PC-3 (cell line): Measurements from ENCODE around the gene APEX1. TPM values are rescaled to one million over a fixed set of nuclear protein-coding genes. Genes with fewer than 3 reads are reported as not detected.

Experiments
- ATAC-seq: fragments of 200-7000 bp; cut with Tn5 transposase; 2 replicates; pipeline ENCODE4 v1.9.1; 2020; ENCODE audit warnings: mild to moderate bottlenecking, moderate library complexity
- BruUV-seq: library from RNA; stranded (reverse); fragments of 400-500 nt; replicated peaks from 2 replicates; lab custom pipeline; 2021; lab: Mats Ljungman, UMichigan
- CTCF ChIA-PET: fragments of 300-600 bp; sonication (Branson Sonifier 250); formaldehyde crosslinking; loops from one replicate; lab custom pipeline; 2022; ENCODE audit warnings: antibody characterized with exemption; lab: Charles Lee
- POLR2A ChIA-PET: fragments of 300-600 bp; sonication (Branson Sonifier 250); formaldehyde crosslinking; loops from one replicate; lab custom pipeline; 2022; ENCODE audit warnings: antibody characterized with exemption; ENCODE audit not compliant: unreplicated experiment; lab: Charles Lee
- DNase-seq: peaks from one replicate; pipeline ENCODE4 v3.0.0-alpha.2; 2015
- H2AFZ ChIP-seq: fragments of 300-600 bp; sonication (generic); 2 replicates; pipeline ENCODE4 v1.6.0; 2016; ENCODE audit warnings: antibody characterized with exemption, low read length
- H3F3A ChIP-seq: fragments of 300-600 bp; sonication (generic); one replicate; pipeline ENCODE4 v1.6.0; 2017; ENCODE audit warnings: antibody characterized with exemption, low read length, control low read depth, mild to moderate bottlenecking; ENCODE audit not compliant: unreplicated experiment
- H3K27ac ChIP-seq: fragments of 300-600 bp; sonication (generic); 2 replicates; pipeline ENCODE4 v1.5.1; 2016; ENCODE audit warnings: mild to moderate bottlenecking, low read length
- H3K27me3 ChIP-seq: fragments of 300-600 bp; sonication (generic); 2 replicates; pipeline ENCODE4 v1.6.1; 2016; ENCODE audit warnings: low read length, mixed read lengths
- H3K36me3 ChIP-seq: fragments of 300-600 bp; sonication (generic); 2 replicates; pipeline ENCODE4 v1.6.1; 2016; ENCODE audit warnings: low read depth, mixed run types, low read length, mixed read lengths
- H3K4me1 ChIP-seq: fragments of 300-600 bp; sonication (generic); 2 replicates; pipeline ENCODE4 v1.5.1; 2016; ENCODE audit warnings: low read length; ENCODE audit not compliant: insufficient read depth
- H3K4me2 ChIP-seq: fragments of 300-600 bp; sonication (generic); 2 replicates; pipeline ENCODE4 v1.6.0; 2016; ENCODE audit warnings: low read length
- H3K4me3 ChIP-seq: fragments of 300-600 bp; sonication (generic); 2 replicates; pipeline ENCODE4 v1.5.1; 2016; ENCODE audit warnings: mild to moderate bottlenecking, low read length, mixed read lengths
- H3K79me2 ChIP-seq: fragments of 300-600 bp; sonication (generic); 2 replicates; pipeline ENCODE4 v1.6.1; 2017; ENCODE audit warnings: low read length, mixed read lengths
- H3K9ac ChIP-seq: fragments of 300-600 bp; sonication (generic); 2 replicates; pipeline ENCODE4 v1.6.0; 2016; ENCODE audit warnings: mild to moderate bottlenecking, low read length
- H3K9me2 ChIP-seq: fragments of 300-600 bp; sonication (generic); replicated peaks from 2 replicates; pipeline ENCODE4 v1.6.1; 2016; ENCODE audit warnings: mixed run types, low read length, mixed read lengths
- H3K9me3 ChIP-seq: fragments of 300-600 bp; sonication (generic); 2 replicates; pipeline ENCODE4 v1.6.1; 2016; ENCODE audit warnings: low read length, mixed read lengths
- H4K20me1 ChIP-seq: fragments of 300-600 bp; sonication (generic); 2 replicates; pipeline ENCODE4 v1.6.1; 2016; ENCODE audit warnings: low read length, mixed read lengths
- EZH2 ChIP-seq: fragments of 300-600 bp; sonication (generic); IDR thresholded peaks from one replicate; pipeline ENCODE4 v1.6.1; 2017; ENCODE audit warnings: antibody characterized with exemption, mild to moderate bottlenecking, low read length; ENCODE audit not compliant: unreplicated experiment
- EZH2phosphoT487 ChIP-seq: fragments of 300-600 bp; sonication (generic); IDR thresholded peaks from 2 replicates; pipeline ENCODE4 v1.6.1; 2018; ENCODE audit warnings: mild to moderate bottlenecking, antibody characterized with exemption, low read length, borderline replicate concordance
- intact Hi-C: fragments of 100-400 bp; cut with micrococcal nuclease; formaldehyde crosslinking; loops from 2 replicates; pipeline ENCODE4 v1.9.0; 2023
- total RNA-seq: library from RNA; depleted of rRNA; stranded (reverse); fragments of >200 nt; gene quantifications from 2 replicates; pipeline ENCODE4 v1.2.3, GENCODE V29; 2014
- TF ChIP-seq, protein P1 (sequence below): fragments of 300-600 bp; sonication (generic); conservative IDR thresholded peaks from 2 replicates; pipeline ENCODE4 v1.5.1; 2017; ENCODE audit warnings: antibody characterized with exemption, low read depth, mild to moderate bottlenecking, low read length

The APEX1 gene
- total RNA-seq, 1 experiment from 2014 or later: 147 TPM

- no peaks in the 10 kb centered on the region for H3K27me3 ChIP-seq
- no peak overlapping the region for H3K4me3 ChIP-seq
- intact Hi-C loops: no loop called here
Measured at GRCh38 chr14:20418501-20418909, 36.5 kb upstream of the APEX1 start.

GRCh38 chr14:20419419-20419818 is 35.6 kb upstream of the APEX1 start:
- ChIA-PET POLR2A (no interaction called here), CTCF (no interaction called here)
- BruUV-seq: no TSS peak
- Histone ChIP-seq H3K27ac (no peak overlapping the region), H3K4me1 (peaks cover 23% of the 10 kb centered on the region), H3K9ac (no peak overlapping the region), H3F3A (peaks cover 3% of the 10 kb centered on the region), H3K79me2 (no peaks in the 10 kb centered on the region), H3K4me2 (no peak overlapping the region), H3K4me3 (no peak overlapping the region), H3K9me2 (no peaks in the 10 kb centered on the region), H3K9me3 (no peaks in the 10 kb centered on the region), H2AFZ (no peak overlapping the region), H4K20me1 (no peaks in the 10 kb centered on the region), H3K27me3 (no peaks in the 10 kb centered on the region), H3K36me3 (no peaks in the 10 kb centered on the region)
- intact Hi-C loops: no loop called here
- ATAC-seq: 0 out of 2 replicates have a peak, but pooled peaks have one; percentile 14
- TF ChIP-seq, protein P1, sequence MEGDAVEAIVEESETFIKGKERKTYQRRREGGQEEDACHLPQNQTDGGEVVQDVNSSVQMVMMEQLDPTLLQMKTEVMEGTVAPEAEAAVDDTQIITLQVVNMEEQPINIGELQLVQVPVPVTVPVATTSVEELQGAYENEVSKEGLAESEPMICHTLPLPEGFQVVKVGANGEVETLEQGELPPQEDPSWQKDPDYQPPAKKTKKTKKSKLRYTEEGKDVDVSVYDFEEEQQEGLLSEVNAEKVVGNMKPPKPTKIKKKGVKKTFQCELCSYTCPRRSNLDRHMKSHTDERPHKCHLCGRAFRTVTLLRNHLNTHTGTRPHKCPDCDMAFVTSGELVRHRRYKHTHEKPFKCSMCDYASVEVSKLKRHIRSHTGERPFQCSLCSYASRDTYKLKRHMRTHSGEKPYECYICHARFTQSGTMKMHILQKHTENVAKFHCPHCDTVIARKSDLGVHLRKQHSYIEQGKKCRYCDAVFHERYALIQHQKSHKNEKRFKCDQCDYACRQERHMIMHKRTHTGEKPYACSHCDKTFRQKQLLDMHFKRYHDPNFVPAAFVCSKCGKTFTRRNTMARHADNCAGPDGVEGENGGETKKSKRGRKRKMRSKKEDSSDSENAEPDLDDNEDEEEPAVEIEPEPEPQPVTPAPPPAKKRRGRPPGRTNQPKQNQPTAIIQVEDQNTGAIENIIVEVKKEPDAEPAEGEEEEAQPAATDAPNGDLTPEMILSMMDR: no peak
- TF ChIP-seq EZH2: no peak
- no peak for TF ChIP-seq EZH2phosphoT487
- DNase-seq: peak; percentile 45

More at GRCh38 chr14:20418501-20418909, 36.5 kb upstream of the APEX1 start:
- Histone ChIP-seq H3K9me2 (no peaks in the 10 kb centered on the region), H3K9ac (peak overlapping the region; percentile 35; the same call in 1 of the 2 replicates), H3K36me3 (no peaks in the 10 kb centered on the region), H3F3A (peaks cover 3% of the 10 kb centered on the region), H2AFZ (no peak overlapping the region), H3K4me1 (peaks cover 32% of the 10 kb centered on the region), H3K4me2 (peak overlapping the region; percentile 49), H3K9me3 (no peaks in the 10 kb centered on the region), H4K20me1 (no peaks in the 10 kb centered on the region), H3K27ac (peak overlapping the region; percentile 87), H3K79me2 (no peaks in the 10 kb centered on the region)
- TF ChIP-seq EZH2phosphoT487 (no peak), EZH2 (no peak)
- TF ChIP-seq, protein P1: no peak
- ATAC-seq: no peak
- POLR2A ChIA-PET: no interaction called here
- BruUV-seq: no TSS peak
- DNase-seq: no peak
- CTCF ChIA-PET: no interaction called here

- no peaks in the 10 kb centered on the region for H3K79me2 ChIP-seq
- ChIA-PET POLR2A (no interaction called here), CTCF (no interaction called here)
- ATAC-seq (no peak), DNase-seq (no peak)
- no peak overlapping the region for H3K4me2 ChIP-seq
- no TSS peak for BruUV-seq
- no peak overlapping the region for H3K27ac ChIP-seq
- no peak overlapping the region for H2AFZ ChIP-seq
- TF ChIP-seq, protein P1: no peak
- TF ChIP-seq EZH2phosphoT487 (no peak), EZH2 (no peak)
- H3K4me3 ChIP-seq: no peak overlapping the region
- H3K4me1 ChIP-seq: peaks cover 23% of the 10 kb centered on the region
- no peaks in the 10 kb centered on the region for H3K36me3 ChIP-seq
- H3K9me2 ChIP-seq: no peaks in the 10 kb centered on the region
- peaks cover 3% of the 10 kb centered on the region for H3F3A ChIP-seq
- H3K27me3 ChIP-seq: no peaks in the 10 kb centered on the region
- no peak overlapping the region for H3K9ac ChIP-seq
- intact Hi-C loops: no loop called here
- no peaks in the 10 kb centered on the region for H4K20me1 ChIP-seq
- H3K9me3 ChIP-seq: no peaks in the 10 kb centered on the region
Measured at GRCh38 chr14:20421267-20421666, 33.8 kb upstream of the APEX1 start.
